Testis (tissue), 3 donors: Measurements from ENCODE around the gene PRKAA1. TPM values are rescaled to one million over a fixed set of nuclear protein-coding genes. Genes with fewer than 3 reads are reported as not detected.
"Not testable (repeated sequence)": the region's sequence is repeated elsewhere in the genome, so short reads cannot be mapped to it uniquely, and the experiment has no call there.

Source experiments
- DNase-seq: peaks from one replicate; pipeline ENCODE4 v3.0.0-alpha.2; 2019
- H3K27ac ChIP-seq, 2 donors: fragments of 200-600 bp; sonication (generic); one replicate each; pipeline ENCODE4 v1.5.1; 2019
- H3K27me3 ChIP-seq: fragments of 200-600 bp; sonication (generic); one replicate; pipeline ENCODE4 v1.5.1; 2019
- H3K36me3 ChIP-seq: fragments of 200-600 bp; sonication (generic); one replicate; pipeline ENCODE4 v1.5.1; 2017; ENCODE audit warnings: low read depth; ENCODE audit errors: missing control alignments
- H3K4me1 ChIP-seq: fragments of 200-600 bp; sonication (generic); one replicate; pipeline ENCODE4 v1.5.1; 2019
- H3K4me3 ChIP-seq, 2 donors: fragments of 200-600 bp; sonication (generic); one replicate each; pipeline ENCODE4 v1.5.1; 2017 to 2019
- H3K9me3 ChIP-seq: fragments of 200-600 bp; sonication (generic); one replicate; pipeline ENCODE4 v1.5.1; 2017
- POLR2A ChIP-seq: fragments of 450-650 bp; IDR thresholded peaks from one replicate; pipeline ENCODE4 v1.6.1; 2017; ENCODE audit warnings: antibody characterized with exemption, mild to moderate bottlenecking, moderate library complexity
- whole genome bisulfite sequencing, 2 donors: methylation state at CpG; one replicate each; pipeline ENCODE4 v1.1.5; 2018; 5-methylcytosine and 5-hydroxymethylcytosine counted together
- intact Hi-C: fragments of 100-400 bp; cut with DNase I; formaldehyde crosslinking; loops from one replicate; pipeline ENCODE4 v1.15.1; 2023; ENCODE audit warnings: low total_unique reads
- polyA plus RNA-seq: library from polyadenylated mRNA; stranded (reverse); fragments of 350-450 nt; fragmentation: Illumina TruSeq; extraction: RNeasy Lipid Tissue Mini Kit (QIAGEN cat#74804); gene quantifications from one replicate; pipeline ENCODE4 v1.2.3, GENCODE V29; 2014; ENCODE audit warnings: low read depth, low replicate concordance; ENCODE audit not compliant: insufficient read depth
- small RNA-seq, 2 donors: library from RNA; depleted of rRNA; stranded (forward); fragments of <200 nt; gene quantifications; one replicate each; pipeline ENCODE3, GENCODE V24; 2016
- total RNA-seq, 2 donors: library from RNA; depleted of rRNA; stranded (reverse); fragments of >200 nt; gene quantifications; one replicate each; pipeline ENCODE4 v1.2.3, GENCODE V29; 2016
- TF ChIP-seq, protein P1 (sequence below), 3 experiments: fragments of 450-650 bp in 2 of 3; fragments of 200-600 bp in 1 of 3; sonication (generic) in 1 of 3; IDR thresholded peaks; one replicate each; pipeline ENCODE4 v1.5.1; 2016 to 2019; ENCODE audit warnings: antibody characterized with exemption in 3 of 3, mild to moderate bottlenecking in 2 of 3, moderate library complexity in 1 of 3

Gene PRKAA1
- total and polyA plus RNA-seq, 3 donors from 2014 or later: 81.7 to 144 (median 92.8) TPM

DNA sequence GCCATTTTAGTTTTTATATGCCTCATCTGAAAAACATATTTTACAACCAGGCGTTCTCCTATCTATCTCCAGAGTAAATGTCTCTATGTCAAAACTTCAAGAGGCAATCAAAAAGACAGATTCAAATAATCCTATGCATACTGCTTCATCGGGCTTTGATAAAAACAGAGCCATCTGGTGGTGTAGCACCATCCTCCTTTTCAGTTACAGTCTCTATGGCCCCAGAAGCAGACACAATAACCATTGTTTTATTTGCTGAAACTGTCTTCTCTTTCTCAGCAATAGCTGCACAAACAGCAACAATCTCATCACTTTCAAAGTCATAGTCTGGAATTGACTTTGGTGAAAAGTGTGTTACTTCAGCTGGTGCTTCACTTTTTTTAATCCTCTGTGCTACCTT, 82.2 kb downstream of the PRKAA1 start:
- WGBS, 2 donors: 39 to 87% methylated on average over 2 of the region's 2 CpGs
- no peak for DNase-seq
- no peak for TF ChIP-seq POLR2A

DNA sequence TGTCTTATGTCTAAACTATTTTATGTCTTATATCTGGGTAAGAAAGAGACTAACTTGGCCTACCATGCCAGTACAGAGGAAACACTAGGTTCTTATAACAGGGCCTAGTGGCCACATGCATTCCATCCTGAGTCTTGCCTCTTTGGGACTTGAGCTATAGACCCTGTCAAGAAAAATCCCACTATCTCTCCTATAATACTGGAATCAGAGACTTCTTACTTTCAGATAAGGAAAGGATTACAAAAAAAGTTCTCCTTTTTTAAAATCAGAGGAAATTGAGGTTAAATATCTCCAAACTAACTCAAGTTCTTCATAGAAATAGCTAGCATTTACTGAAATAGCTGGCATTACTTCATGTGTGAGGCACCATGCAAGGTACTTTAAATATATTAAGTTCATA, 84.2 kb downstream of the PRKAA1 start:
- Histone ChIP-seq H3K4me3 (no peak overlapping the region), H3K27ac (no peak overlapping the region), H3K9me3 (no peaks in the 10 kb centered on the region), H3K4me1 (no peaks in the 10 kb centered on the region), H3K36me3 (no peaks in the 10 kb centered on the region), H3K27me3 (no peaks in the 10 kb centered on the region)
- DNase-seq: no peak
- TF ChIP-seq, protein P1, sequence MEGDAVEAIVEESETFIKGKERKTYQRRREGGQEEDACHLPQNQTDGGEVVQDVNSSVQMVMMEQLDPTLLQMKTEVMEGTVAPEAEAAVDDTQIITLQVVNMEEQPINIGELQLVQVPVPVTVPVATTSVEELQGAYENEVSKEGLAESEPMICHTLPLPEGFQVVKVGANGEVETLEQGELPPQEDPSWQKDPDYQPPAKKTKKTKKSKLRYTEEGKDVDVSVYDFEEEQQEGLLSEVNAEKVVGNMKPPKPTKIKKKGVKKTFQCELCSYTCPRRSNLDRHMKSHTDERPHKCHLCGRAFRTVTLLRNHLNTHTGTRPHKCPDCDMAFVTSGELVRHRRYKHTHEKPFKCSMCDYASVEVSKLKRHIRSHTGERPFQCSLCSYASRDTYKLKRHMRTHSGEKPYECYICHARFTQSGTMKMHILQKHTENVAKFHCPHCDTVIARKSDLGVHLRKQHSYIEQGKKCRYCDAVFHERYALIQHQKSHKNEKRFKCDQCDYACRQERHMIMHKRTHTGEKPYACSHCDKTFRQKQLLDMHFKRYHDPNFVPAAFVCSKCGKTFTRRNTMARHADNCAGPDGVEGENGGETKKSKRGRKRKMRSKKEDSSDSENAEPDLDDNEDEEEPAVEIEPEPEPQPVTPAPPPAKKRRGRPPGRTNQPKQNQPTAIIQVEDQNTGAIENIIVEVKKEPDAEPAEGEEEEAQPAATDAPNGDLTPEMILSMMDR (IDR thresholded peaks at IDR 0.05): no peak
- TF ChIP-seq POLR2A: no peak
- intact Hi-C loops: no loop called here

More for the DNA sequence above, 82.2 kb downstream of the PRKAA1 start:
- H3K9me3 ChIP-seq: no peaks in the 10 kb centered on the region
- H3K36me3 ChIP-seq: no peaks in the 10 kb centered on the region
- H3K4me1 ChIP-seq: no peaks in the 10 kb centered on the region
- no peak overlapping the region for H3K27ac ChIP-seq
- no peak overlapping the region for H3K4me3 ChIP-seq
- intact Hi-C loops: no loop called here
- no peaks in the 10 kb centered on the region for H3K27me3 ChIP-seq

DNA sequence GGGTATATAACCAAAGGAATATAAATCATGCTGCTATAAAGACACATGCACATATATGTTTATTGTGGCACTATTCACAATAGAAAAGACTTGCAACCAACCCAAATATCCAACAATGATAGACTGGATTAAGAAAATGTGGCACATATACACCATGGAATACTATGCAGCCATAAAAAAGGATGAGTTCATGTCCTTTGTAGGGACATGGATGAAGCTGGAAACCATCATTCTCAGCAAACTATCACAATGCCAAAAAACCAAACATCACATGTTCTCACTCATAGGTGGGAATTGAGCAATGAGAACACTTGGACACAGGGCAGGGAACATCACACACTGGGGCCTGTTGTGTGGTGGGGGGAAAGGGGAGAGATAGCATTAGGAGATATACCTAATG, 87.6 kb downstream of the PRKAA1 start:
- H3K4me3 ChIP-seq, H3K9me3 ChIP-seq, H3K4me1 ChIP-seq, H3K27ac ChIP-seq, H3K36me3 ChIP-seq, H3K27me3 ChIP-seq, intact Hi-C loops, DNase-seq: not testable (repeated sequence)

Small RNA genes lying within 50 kb of the gene (small RNA-seq; reads per million reads assigned to genes)
- gene RF00191 (0 reads per million in 2 donors), gene SNORD72 (20.1 to 40.6 reads per million in 2 donors)

Other genes with a start within 250 kb of the PRKAA1 start
- 10 to 100 TPM; 10.1 to 10.4 TPM for gene PTGER4, start 118.5 kb downstream of the PRKAA1 start, total RNA-seq
- gene PTGER4, start 118.5 kb downstream of the PRKAA1 start, polyA plus RNA-seq: 8.7 TPM
- 10 to 100 TPM; 14.7 to 15.2 TPM for gene TTC33, start 42.4 kb downstream of the PRKAA1 start, total RNA-seq
- 16.5 TPM for gene TTC33, start 42.4 kb downstream of the PRKAA1 start, polyA plus RNA-seq
- gene RPL37, start 36.8 kb upstream of the PRKAA1 start, total RNA-seq: 100 to 1,000 TPM in 1 of 2 donors, 10 to 100 TPM in 1; 99.1 to 174 TPM
- gene RPL37, start 36.8 kb upstream of the PRKAA1 start, polyA plus RNA-seq: 1,089 TPM
- 1 to 10 TPM; 3.1 to 4.8 TPM for gene CARD6, start 43.0 kb upstream of the PRKAA1 start, total RNA-seq
- 3.0 TPM for gene CARD6, start 43.0 kb upstream of the PRKAA1 start, polyA plus RNA-seq
- gene C7, start 111.1 kb upstream of the PRKAA1 start, total RNA-seq: 100 to 1,000 TPM; 147 to 165 TPM
- gene C7, start 111.1 kb upstream of the PRKAA1 start, polyA plus RNA-seq: 330 TPM